SJCRH30 (cell line): ENCODE results near the gene CELA2B. TPM values are rescaled to one million over a fixed set of nuclear protein-coding genes. Genes with fewer than 3 reads are reported as not detected.
"Not testable (repeated sequence)": the region's sequence is repeated elsewhere in the genome, so short reads cannot be mapped to it uniquely, and the experiment has no call there.

Experiments used
- DNase-seq, 2 experiments: peaks; one replicate each; pipeline ENCODE4 v3.0.0-alpha.2; 2015 to 2020
- H3K27ac ChIP-seq: fragments of 250-450 bp; sonication (Bioruptor Pico); 2 replicates; pipeline ENCODE4 v1.5.1; 2020; ENCODE audit warnings: mild to moderate bottlenecking, moderate library complexity
- H3K27me3 ChIP-seq: fragments of 250-450 bp; sonication (Bioruptor Pico); 2 replicates; pipeline ENCODE4 v1.5.1; 2020; ENCODE audit warnings: mild to moderate bottlenecking, moderate library complexity
- H3K36me3 ChIP-seq: fragments of 250-450 bp; sonication (Bioruptor Pico); 2 replicates; pipeline ENCODE4 v1.5.1; 2020; ENCODE audit warnings: mild to moderate bottlenecking, moderate library complexity
- H3K4me1 ChIP-seq: fragments of 250-450 bp; sonication (Bioruptor Pico); 2 replicates; pipeline ENCODE4 v1.5.1; 2020; ENCODE audit warnings: mild to moderate bottlenecking, moderate library complexity
- H3K4me3 ChIP-seq: fragments of 250-450 bp; sonication (Bioruptor Pico); 2 replicates; pipeline ENCODE4 v1.5.1; 2020; ENCODE audit warnings: mild to moderate bottlenecking, moderate library complexity
- H3K9me3 ChIP-seq: fragments of 250-450 bp; sonication (Bioruptor Pico); replicated peaks from 2 replicates; pipeline ENCODE4 v1.5.1; 2020; ENCODE audit warnings: mild to moderate bottlenecking, moderate library complexity
- total RNA-seq: library from RNA; depleted of rRNA; stranded (reverse); fragments of >200 nt; shearing (Covaris generic); gene quantifications from 2 replicates; pipeline ENCODE4 v1.2.3, GENCODE V29; 2014

Gene CELA2B
- total RNA-seq, 1 experiment from 2014 or later = 18.3 TPM

GRCh38 chr1:15454256-15454655 lies 21.6 kb upstream of the CELA2B start:
- no peaks in the 10 kb centered on the region for H3K9me3 ChIP-seq
- H3K4me1 ChIP-seq = peaks cover 18% of the 10 kb centered on the region
- H3K27ac ChIP-seq = peak overlapping the region; percentile 7; the same call in 1 of the 2 replicates
- H3K4me3 ChIP-seq = no peak overlapping the region
- DNase-seq = no peak
- H3K27me3 ChIP-seq = no peaks in the 10 kb centered on the region
- no peaks in the 10 kb centered on the region for H3K36me3 ChIP-seq

GRCh38 chr1:15455522-15455921 lies 20.4 kb upstream of the CELA2B start:
- DNase-seq = no peak
- no peak overlapping the region for H3K4me3 ChIP-seq
- no peak overlapping the region for H3K27ac ChIP-seq

GRCh38 chr1:15456313-15456954 lies 19.5 kb upstream of the CELA2B start, which contains the start of gene CELA2A:
TSS of gene CELA2A (plus strand) at chr1:15456732. CDS start at chr1:15456754, 22 bp downstream.
- Histone ChIP-seq H3K36me3 (no peaks in the 10 kb centered on the region), H3K27ac (no peak within 1 kb of the TSS), H3K4me1 (peaks cover 38% of the 10 kb centered on the region), H3K27me3 (no peaks in the 10 kb centered on the region), H3K9me3 (no peaks in the 10 kb centered on the region), H3K4me3 (no peak within 1 kb of the TSS)
- DNase-seq = no peak

More at GRCh38 chr1:15455522-15455921, 20.4 kb upstream of the CELA2B start:
- Histone ChIP-seq H3K4me1 (peaks cover 29% of the 10 kb centered on the region), H3K36me3 (no peaks in the 10 kb centered on the region), H3K9me3 (no peaks in the 10 kb centered on the region), H3K27me3 (no peaks in the 10 kb centered on the region)

GRCh38 chr1:15457585-15457984 lies 18.3 kb upstream of the CELA2B start:
- Histone ChIP-seq H3K36me3 (no peaks in the 10 kb centered on the region), H3K27ac (no peak overlapping the region), H3K27me3 (no peaks in the 10 kb centered on the region), H3K9me3 (no peaks in the 10 kb centered on the region), H3K4me3 (no peak overlapping the region), H3K4me1 (peaks cover 39% of the 10 kb centered on the region)
- DNase-seq = no peak

- peaks cover 47% of the 10 kb centered on the region for H3K4me1 ChIP-seq
- H3K4me3 ChIP-seq, H3K36me3 ChIP-seq, DNase-seq, H3K9me3 ChIP-seq, H3K27me3 ChIP-seq, H3K27ac ChIP-seq: not testable (repeated sequence)
Observed at GRCh38 chr1:15458388-15458787, 17.5 kb upstream of the CELA2B start.

GRCh38 chr1:15459771-15460707 lies 15.9 kb upstream of the CELA2B start:
- Histone ChIP-seq H3K36me3 (no peaks in the 10 kb centered on the region), H3K27me3 (no peaks in the 10 kb centered on the region), H3K9me3 (no peaks in the 10 kb centered on the region), H3K4me3 (no peak overlapping the region), H3K27ac (peak overlapping the region; percentile 78), H3K4me1 (peaks cover 46% of the 10 kb centered on the region)
- peak; percentile 90 to 98 for DNase-seq

- Histone ChIP-seq H3K4me3 (no peak overlapping the region), H3K27me3 (no peaks in the 10 kb centered on the region), H3K27ac (peak overlapping the region; percentile 78), H3K9me3 (no peaks in the 10 kb centered on the region), H3K4me1 (peaks cover 53% of the 10 kb centered on the region), H3K36me3 (no peaks in the 10 kb centered on the region)
- DNase-seq = no peak
Observed at GRCh38 chr1:15460708-15461095, 15.2 kb upstream of the CELA2B start.

GRCh38 chr1:15463064-15463800 lies 12.7 kb upstream of the CELA2B start:
- not testable (repeated sequence) for H3K27me3 ChIP-seq, H3K36me3 ChIP-seq, H3K9me3 ChIP-seq
- H3K27ac ChIP-seq = peak overlapping the region; percentile 96
- peak; percentile 88 to 92 for DNase-seq
- H3K4me3 ChIP-seq = peak overlapping the region; percentile 22
- H3K4me1 ChIP-seq = peaks cover 75% of the 10 kb centered on the region

- peak; percentile 60 to 86 for DNase-seq
- Histone ChIP-seq H3K4me1 (peaks cover 82% of the 10 kb centered on the region), H3K27ac (peak overlapping the region; percentile 96), H3K4me3 (peak overlapping the region; percentile 22; the same call in 1 of the 2 replicates)
- not testable (repeated sequence) for H3K27me3 ChIP-seq, H3K9me3 ChIP-seq, H3K36me3 ChIP-seq
Observed at GRCh38 chr1:15463926-15464322, 12.0 kb upstream of the CELA2B start.

GRCh38 chr1:15465674-15466073 lies 10.2 kb upstream of the CELA2B start:
- Histone ChIP-seq H3K27me3 (no peaks in the 10 kb centered on the region), H3K9me3 (no peaks in the 10 kb centered on the region), H3K36me3 (no peaks in the 10 kb centered on the region), H3K4me1 (peaks cover 82% of the 10 kb centered on the region), H3K4me3 (peak overlapping the region; percentile 46), H3K27ac (peak overlapping the region; percentile 96)
- peak; percentile 85 to 97 for DNase-seq

- not testable (repeated sequence) for H3K36me3 ChIP-seq, H3K9me3 ChIP-seq, H3K27me3 ChIP-seq
- Histone ChIP-seq H3K4me3 (peak overlapping the region; percentile 46), H3K4me1 (peaks cover 76% of the 10 kb centered on the region), H3K27ac (peak overlapping the region; percentile 96)
- peak; percentile 87 to 93 for DNase-seq
Observed at GRCh38 chr1:15466955-15467625, 8.8 kb upstream of the CELA2B start.

- no peak overlapping the region for H3K4me3 ChIP-seq
- H3K27me3 ChIP-seq = no peaks in the 10 kb centered on the region
- peaks cover 70% of the 10 kb centered on the region for H3K4me1 ChIP-seq
- H3K9me3 ChIP-seq = no peaks in the 10 kb centered on the region
- no peaks in the 10 kb centered on the region for H3K36me3 ChIP-seq
- peak in 1 of 2 experiments; percentile 55 for DNase-seq
- peak overlapping the region; percentile 96 for H3K27ac ChIP-seq
Observed at GRCh38 chr1:15468145-15468544, 7.8 kb upstream of the CELA2B start.

- peaks cover 59% of the 10 kb centered on the region for H3K4me1 ChIP-seq
- peak overlapping the region; percentile 85 for H3K27ac ChIP-seq
- H3K9me3 ChIP-seq = no peaks in the 10 kb centered on the region
- no peaks in the 10 kb centered on the region for H3K27me3 ChIP-seq
- no peak overlapping the region for H3K4me3 ChIP-seq
- no peak for DNase-seq
- H3K36me3 ChIP-seq = no peaks in the 10 kb centered on the region
Observed at GRCh38 chr1:15469361-15469760, 6.5 kb upstream of the CELA2B start.

- Histone ChIP-seq H3K4me1 (peaks cover 56% of the 10 kb centered on the region), H3K27ac (peak overlapping the region; percentile 85)
- not testable (repeated sequence) for H3K9me3 ChIP-seq, H3K36me3 ChIP-seq, H3K27me3 ChIP-seq, H3K4me3 ChIP-seq
- peak; percentile 96 to 98 for DNase-seq
Observed at GRCh38 chr1:15469821-15470448, 6.0 kb upstream of the CELA2B start.
